ENCODE data around the gene LRP5. TPM values are rescaled to one million over a fixed set of nuclear protein-coding genes. Genes with fewer than 3 reads are reported as not detected.
"Not testable (repeated sequence)": the region's sequence is repeated elsewhere in the genome, so short reads cannot be mapped to it uniquely, and the experiment has no call there.

LRP5 gene
- total RNA-seq, 4 donors from 2014 or later, result 22.3 to 43.2 (median 33.8) TPM

DNA sequence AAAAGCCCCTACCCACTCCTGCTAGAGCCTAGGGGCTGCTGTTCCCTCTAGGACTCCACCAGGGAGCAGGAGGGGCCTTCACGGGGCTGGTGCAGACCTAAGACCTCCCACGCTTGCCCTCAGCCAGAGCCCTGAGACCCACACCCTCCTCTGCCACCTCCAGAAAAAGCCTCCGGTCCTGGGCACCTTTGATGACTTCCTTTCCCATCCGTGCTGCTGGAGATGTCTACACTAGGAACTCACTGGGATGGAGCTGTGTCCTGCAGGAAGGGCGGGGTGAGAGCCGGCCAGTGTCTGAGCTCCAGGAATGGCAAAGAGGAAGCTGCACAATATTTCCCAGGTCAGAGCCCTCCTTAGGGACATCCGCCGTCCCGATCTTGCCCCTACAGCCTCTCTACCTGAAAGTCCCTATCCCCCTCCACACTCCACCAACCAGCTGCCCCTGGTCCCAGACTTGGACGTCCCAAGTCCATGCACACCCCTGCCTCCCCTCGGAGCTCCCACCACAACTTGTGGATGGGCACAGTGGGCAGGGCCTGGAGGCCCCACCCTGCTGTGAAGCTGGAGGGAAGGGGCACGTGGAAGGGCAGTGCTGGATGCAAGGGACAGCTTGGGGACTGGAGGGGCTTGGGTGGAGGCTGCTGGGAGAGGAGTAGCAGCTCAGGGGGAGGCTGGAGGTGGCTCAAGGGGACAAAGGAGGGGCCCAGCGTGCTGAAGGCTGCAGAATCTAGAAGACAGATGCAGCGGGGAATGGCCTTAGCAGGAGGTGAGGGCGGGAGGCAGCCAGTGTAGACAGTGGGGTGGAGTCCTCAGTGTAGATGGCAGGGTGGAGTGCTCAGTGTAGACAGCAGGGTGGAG lies 13.5 kb upstream of the LRP5 start:
- H3K9me3 ChIP-seq, result peaks cover 0 to 1% (median 0%) of the 10 kb centered on the region in 4 donors
- TF ChIP-seq, protein P1, sequence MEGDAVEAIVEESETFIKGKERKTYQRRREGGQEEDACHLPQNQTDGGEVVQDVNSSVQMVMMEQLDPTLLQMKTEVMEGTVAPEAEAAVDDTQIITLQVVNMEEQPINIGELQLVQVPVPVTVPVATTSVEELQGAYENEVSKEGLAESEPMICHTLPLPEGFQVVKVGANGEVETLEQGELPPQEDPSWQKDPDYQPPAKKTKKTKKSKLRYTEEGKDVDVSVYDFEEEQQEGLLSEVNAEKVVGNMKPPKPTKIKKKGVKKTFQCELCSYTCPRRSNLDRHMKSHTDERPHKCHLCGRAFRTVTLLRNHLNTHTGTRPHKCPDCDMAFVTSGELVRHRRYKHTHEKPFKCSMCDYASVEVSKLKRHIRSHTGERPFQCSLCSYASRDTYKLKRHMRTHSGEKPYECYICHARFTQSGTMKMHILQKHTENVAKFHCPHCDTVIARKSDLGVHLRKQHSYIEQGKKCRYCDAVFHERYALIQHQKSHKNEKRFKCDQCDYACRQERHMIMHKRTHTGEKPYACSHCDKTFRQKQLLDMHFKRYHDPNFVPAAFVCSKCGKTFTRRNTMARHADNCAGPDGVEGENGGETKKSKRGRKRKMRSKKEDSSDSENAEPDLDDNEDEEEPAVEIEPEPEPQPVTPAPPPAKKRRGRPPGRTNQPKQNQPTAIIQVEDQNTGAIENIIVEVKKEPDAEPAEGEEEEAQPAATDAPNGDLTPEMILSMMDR (IDR thresholded peaks at IDR 0.05), result no peak
- TF ChIP-seq EP300 (IDR thresholded peaks at IDR 0.05) (no peak), POLR2A (IDR thresholded peaks at IDR 0.05) (no peak)
- peaks cover 0 to 18% (median 4%) of the 10 kb centered on the region in 4 donors for H3K4me1 ChIP-seq
- no peak for DNase-seq (ENCODE audit: low spot score in 2 of 2)
- no peaks in the 10 kb centered on the region for H3K27me3 ChIP-seq
- H3K27ac ChIP-seq, result peak overlapping the region in 1 of 4 donors; percentile 22
- no peaks in the 10 kb centered on the region for H3K36me3 ChIP-seq
- WGBS, 2 donors, result 75 to 82% methylated on average over 14 to 15 of the region's 15 CpGs
- H3K4me3 ChIP-seq, result no peak overlapping the region

DNA sequence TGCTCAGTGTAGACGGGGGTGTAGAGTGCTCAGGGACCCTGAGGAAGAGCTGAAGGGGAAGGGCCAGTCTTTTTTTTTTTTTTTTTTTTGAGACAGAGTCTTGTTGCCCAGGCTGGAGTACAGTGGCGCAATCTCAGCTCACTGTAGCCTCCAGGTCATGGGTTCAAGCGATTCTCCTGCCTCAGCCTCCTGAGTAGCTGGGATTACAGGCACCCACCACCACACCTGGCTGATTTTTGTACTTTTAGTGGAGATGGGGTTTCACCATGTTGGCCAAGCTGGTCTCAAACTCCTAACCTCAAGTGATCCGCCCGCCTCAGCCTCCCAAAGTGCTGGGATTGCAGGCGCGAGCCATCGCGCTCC lies 12.9 kb upstream of the LRP5 start:
- H3K9me3 ChIP-seq; H3K4me3 ChIP-seq; H3K27ac ChIP-seq; H3K27me3 ChIP-seq; H3K36me3 ChIP-seq; DNase-seq (ENCODE audit: low spot score in 2 of 2): not testable (repeated sequence)
- peaks cover 0 to 18% (median 4%) of the 10 kb centered on the region in 4 donors for H3K4me1 ChIP-seq
- WGBS, 2 donors, result 91 to 95% methylated on average over 9 of the region's 9 CpGs

DNA sequence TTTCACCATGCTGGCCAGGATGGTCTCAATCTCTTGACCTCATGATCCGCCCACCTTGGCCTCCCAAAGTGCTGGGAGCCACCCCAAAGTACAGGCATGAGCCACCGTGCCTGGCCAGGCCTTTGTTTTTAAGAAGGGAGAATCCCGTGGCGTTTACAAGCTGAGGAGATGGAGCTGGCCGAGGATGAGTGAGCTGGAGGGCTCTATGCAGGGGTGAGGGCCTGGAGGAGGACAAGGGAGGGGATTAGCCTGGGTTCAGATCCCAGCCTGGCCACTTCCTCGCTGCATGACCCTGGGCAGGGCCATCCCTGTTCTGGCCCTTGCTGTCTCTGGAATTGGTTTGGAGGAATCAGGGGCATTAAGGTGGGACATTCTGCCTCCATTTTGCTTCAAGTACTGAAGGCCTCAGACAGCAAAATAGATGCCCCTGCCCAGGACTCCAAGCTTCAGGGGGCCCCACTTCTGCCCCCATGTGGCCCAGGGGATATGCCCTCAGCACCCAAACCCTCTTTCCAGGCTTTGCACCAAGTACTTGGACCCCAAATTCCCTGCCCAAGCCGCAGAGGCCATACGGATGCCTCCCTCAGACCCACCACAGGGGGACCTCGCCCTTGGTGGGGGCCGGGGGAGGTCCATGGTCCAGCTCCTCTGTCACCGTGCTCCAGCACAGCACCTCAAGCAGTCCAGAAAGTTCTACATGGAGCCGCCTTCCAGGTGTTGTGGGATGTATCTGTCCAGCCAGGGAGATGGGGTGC lies 12.1 kb upstream of the LRP5 start:
- DNase-seq (ENCODE audit: low spot score in 2 of 2), result no peak
- H3K4me3 ChIP-seq, result no peak overlapping the region
- no peak overlapping the region for H3K27ac ChIP-seq
- H3K27me3 ChIP-seq, result no peaks in the 10 kb centered on the region
- TF ChIP-seq, protein P1 (IDR thresholded peaks at IDR 0.05), result no peak
- TF ChIP-seq EP300 (IDR thresholded peaks at IDR 0.05) (no peak), POLR2A (IDR thresholded peaks at IDR 0.05) (no peak)
- H3K36me3 ChIP-seq, result no peaks in the 10 kb centered on the region
- WGBS, 2 donors, result 81 to 92% methylated on average over 7 to 12 of the region's 12 CpGs
- H3K9me3 ChIP-seq, result peaks cover 0 to 7% (median 0%) of the 10 kb centered on the region in 4 donors
- H3K4me1 ChIP-seq, result peaks cover 0 to 18% (median 4%) of the 10 kb centered on the region in 4 donors

DNA sequence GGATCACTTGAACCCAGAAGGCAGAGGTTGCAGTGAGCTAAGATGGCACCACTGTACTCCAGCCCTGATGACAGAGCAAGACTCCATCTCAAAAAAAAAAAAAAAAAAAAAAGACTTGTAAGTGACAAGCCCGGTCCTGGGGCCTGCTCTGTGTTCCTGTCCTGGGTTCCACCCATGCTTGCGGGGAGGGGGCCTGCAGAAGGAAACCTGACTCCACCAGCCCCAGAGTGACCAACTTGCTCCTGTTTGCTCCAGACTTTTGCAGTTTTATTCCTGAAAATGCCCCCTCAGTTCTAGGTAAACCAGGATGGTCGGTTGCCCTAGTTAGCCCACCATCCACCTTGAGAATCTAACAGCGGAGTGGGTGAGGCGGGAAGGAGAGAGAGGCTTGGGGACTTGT lies 10.1 kb upstream of the LRP5 start:
- H3K27ac ChIP-seq, result peak overlapping the region in 1 of 4 donors; percentile 40
- TF ChIP-seq EP300 (IDR thresholded peaks at IDR 0.05), result no peak
- TF ChIP-seq, protein P1 (IDR thresholded peaks at IDR 0.05), result no peak
- TF ChIP-seq POLR2A (IDR thresholded peaks at IDR 0.05), result no peak
- peaks cover 0 to 7% (median 0%) of the 10 kb centered on the region in 4 donors for H3K9me3 ChIP-seq
- H3K27me3 ChIP-seq, result no peaks in the 10 kb centered on the region
- H3K4me3 ChIP-seq, result no peak overlapping the region
- WGBS, 2 donors, result 81 to 88% methylated on average over 5 of the region's 5 CpGs
- no peaks in the 10 kb centered on the region for H3K36me3 ChIP-seq
- DNase-seq (ENCODE audit: low spot score in 2 of 2), result no peak
- H3K4me1 ChIP-seq, result peaks cover 0 to 16% (median 4%) of the 10 kb centered on the region in 4 donors

DNA sequence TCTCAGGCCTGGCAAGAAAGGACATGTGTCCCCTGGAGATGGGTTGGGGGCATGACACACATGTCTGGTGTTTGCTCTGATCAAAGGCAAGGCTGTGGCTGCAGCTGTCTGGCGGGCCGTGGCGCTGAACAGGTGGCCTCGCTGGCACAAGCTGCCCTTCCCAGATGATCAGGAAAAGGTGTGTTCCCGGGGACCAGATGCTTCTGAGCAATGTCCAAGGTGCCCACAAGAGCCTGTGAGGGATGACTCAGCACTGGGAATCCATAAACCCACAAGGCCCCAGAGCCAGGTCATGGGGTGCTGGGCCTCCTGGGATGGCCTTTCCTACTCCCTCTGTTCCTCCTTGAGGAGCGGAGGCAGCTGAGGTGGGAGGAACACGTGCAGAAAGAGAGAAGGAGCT lies 9.7 kb upstream of the LRP5 start:
- DNase-seq (ENCODE audit: low spot score in 2 of 2), result no peak
- no peaks in the 10 kb centered on the region for H3K36me3 ChIP-seq
- peaks cover 0 to 12% (median 2%) of the 10 kb centered on the region in 4 donors for H3K4me1 ChIP-seq
- H3K9me3 ChIP-seq, result peaks cover 0 to 7% (median 0%) of the 10 kb centered on the region in 4 donors
- H3K27ac ChIP-seq, result peak overlapping the region in 1 of 4 donors; percentile 40
- H3K27me3 ChIP-seq, result no peaks in the 10 kb centered on the region
- TF ChIP-seq, protein P1 (IDR thresholded peaks at IDR 0.05), result no peak
- TF ChIP-seq EP300 (IDR thresholded peaks at IDR 0.05) (no peak), POLR2A (IDR thresholded peaks at IDR 0.05) (no peak)
- H3K4me3 ChIP-seq, result no peak overlapping the region
- 57 to 81% methylated on average over 2 to 7 of the region's 7 CpGs for WGBS, 2 donors
